HG03196 (cell line): ENCODE measurements around the gene TCF4.
A peak's percentile ranks its signal among the peaks of the same experiment; 100 is the strongest.

Experiments used
- ATAC-seq: cut with Tn5 transposase; IDR thresholded peaks from one replicate; pipeline ENCODE4 v1.9.1; 2021; ENCODE audit not compliant: unreplicated experiment

The TCF4 gene

GRCh38 chr18:55395799-55396198 is 192.2 kb downstream of the TCF4 start:
- ATAC-seq: no peak

- ATAC-seq: no peak
Measured at GRCh38 chr18:55390898-55391297, 197.1 kb downstream of the TCF4 start.

- ATAC-seq: no peak
Measured at GRCh38 chr18:55387139-55387984, 200.6 kb downstream of the TCF4 start.

- ATAC-seq: no peak
Measured at GRCh38 chr18:55386545-55386944, 201.4 kb downstream of the TCF4 start.

GRCh38 chr18:55385770-55386169 is 202.2 kb downstream of the TCF4 start:
- ATAC-seq: no peak

- no peak for ATAC-seq
Measured at GRCh38 chr18:55384551-55385275, 203.3 kb downstream of the TCF4 start.

GRCh38 chr18:55384115-55384514 is 203.9 kb downstream of the TCF4 start:
- ATAC-seq: no peak

GRCh38 chr18:55382277-55382805 is 205.7 kb downstream of the TCF4 start:
- no peak for ATAC-seq

- no peak for ATAC-seq
Measured at GRCh38 chr18:55381277-55381676, 206.7 kb downstream of the TCF4 start.

GRCh38 chr18:55380589-55380988 is 207.4 kb downstream of the TCF4 start:
- ATAC-seq: no peak

- ATAC-seq: peak; percentile 93
Measured at GRCh38 chr18:55376387-55376786, 211.6 kb downstream of the TCF4 start.

- ATAC-seq: no peak
Measured at GRCh38 chr18:55375930-55376329, 212.1 kb downstream of the TCF4 start.

GRCh38 chr18:55374741-55375140 is 213.3 kb downstream of the TCF4 start:
- no peak for ATAC-seq

GRCh38 chr18:55372209-55372608 is 215.8 kb downstream of the TCF4 start:
- no peak for ATAC-seq

- no peak for ATAC-seq
Measured at GRCh38 chr18:55370936-55371335, 217.1 kb downstream of the TCF4 start.

- ATAC-seq: no peak
Measured at GRCh38 chr18:55369346-55369745, 218.6 kb downstream of the TCF4 start.

GRCh38 chr18:55365342-55365741 is 222.7 kb downstream of the TCF4 start:
- ATAC-seq: no peak

- no peak for ATAC-seq
Measured at GRCh38 chr18:55362303-55362702, 225.7 kb downstream of the TCF4 start.

GRCh38 chr18:55361492-55362250 is 226.3 kb downstream of the TCF4 start:
- ATAC-seq: no peak

GRCh38 chr18:55360061-55360460 is 227.9 kb downstream of the TCF4 start:
- ATAC-seq: no peak

- ATAC-seq: no peak
Measured at GRCh38 chr18:55356815-55357214, 231.2 kb downstream of the TCF4 start.
